Activated naive CD4-positive, alpha-beta T cell treated with anti-CD3 and anti-CD28 coated beads, Interleukin-2, amount 10 ng/mL, durations not matched to agents 7 days and 5 days (primary cell): ENCODE measurements around the gene BICDL1.
"Not testable (repeated sequence)": the region's sequence is repeated elsewhere in the genome, so short reads cannot be mapped to it uniquely, and the experiment has no call there.

ENCODE experiments used
- CTCF ChIA-PET: fragments of 350-600 bp; sonication (Branson Sonifier 250); formaldehyde crosslinking; loops from one replicate; lab custom pipeline; 2021; ENCODE audit warnings: antibody characterized with exemption; lab: Charles Lee
- DNase-seq: peaks from one replicate; pipeline ENCODE4 v3.0.0-alpha.2; 2020
- H3K27ac Mint-ChIP-seq: one replicate; pipeline ENCODE4 v1.8.0; 2021; ENCODE audit warnings: mild to moderate bottlenecking, moderate library complexity, mixed read lengths
- H3K27me3 Mint-ChIP-seq: one replicate; pipeline ENCODE4 v1.8.0; 2021; ENCODE audit warnings: mild to moderate bottlenecking, mixed read lengths
- H3K36me3 Mint-ChIP-seq: one replicate; pipeline ENCODE4 v1.8.0; 2021; ENCODE audit warnings: mixed read lengths
- H3K4me1 Mint-ChIP-seq: one replicate; pipeline ENCODE4 v1.8.0; 2021; ENCODE audit warnings: mixed read lengths
- H3K4me3 Mint-ChIP-seq: one replicate; pipeline ENCODE4 v1.8.0; 2021; ENCODE audit warnings: mild to moderate bottlenecking, moderate library complexity, mixed read lengths
- H3K9me3 Mint-ChIP-seq: one replicate; pipeline ENCODE4 v1.8.0; 2021; ENCODE audit warnings: mixed read lengths

The BICDL1 gene, protein sequence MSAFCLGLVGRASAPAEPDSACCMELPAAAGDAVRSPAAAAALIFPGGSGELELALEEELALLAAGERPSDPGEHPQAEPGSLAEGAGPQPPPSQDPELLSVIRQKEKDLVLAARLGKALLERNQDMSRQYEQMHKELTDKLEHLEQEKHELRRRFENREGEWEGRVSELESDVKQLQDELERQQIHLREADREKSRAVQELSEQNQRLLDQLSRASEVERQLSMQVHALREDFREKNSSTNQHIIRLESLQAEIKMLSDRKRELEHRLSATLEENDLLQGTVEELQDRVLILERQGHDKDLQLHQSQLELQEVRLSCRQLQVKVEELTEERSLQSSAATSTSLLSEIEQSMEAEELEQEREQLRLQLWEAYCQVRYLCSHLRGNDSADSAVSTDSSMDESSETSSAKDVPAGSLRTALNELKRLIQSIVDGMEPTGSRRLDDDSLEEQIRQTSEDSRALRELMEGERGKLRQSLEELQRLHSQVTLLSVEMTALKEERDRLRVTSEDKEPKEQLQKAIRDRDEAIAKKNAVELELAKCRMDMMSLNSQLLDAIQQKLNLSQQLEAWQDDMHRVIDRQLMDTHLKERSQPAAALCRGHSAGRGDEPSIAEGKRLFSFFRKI

DNA sequence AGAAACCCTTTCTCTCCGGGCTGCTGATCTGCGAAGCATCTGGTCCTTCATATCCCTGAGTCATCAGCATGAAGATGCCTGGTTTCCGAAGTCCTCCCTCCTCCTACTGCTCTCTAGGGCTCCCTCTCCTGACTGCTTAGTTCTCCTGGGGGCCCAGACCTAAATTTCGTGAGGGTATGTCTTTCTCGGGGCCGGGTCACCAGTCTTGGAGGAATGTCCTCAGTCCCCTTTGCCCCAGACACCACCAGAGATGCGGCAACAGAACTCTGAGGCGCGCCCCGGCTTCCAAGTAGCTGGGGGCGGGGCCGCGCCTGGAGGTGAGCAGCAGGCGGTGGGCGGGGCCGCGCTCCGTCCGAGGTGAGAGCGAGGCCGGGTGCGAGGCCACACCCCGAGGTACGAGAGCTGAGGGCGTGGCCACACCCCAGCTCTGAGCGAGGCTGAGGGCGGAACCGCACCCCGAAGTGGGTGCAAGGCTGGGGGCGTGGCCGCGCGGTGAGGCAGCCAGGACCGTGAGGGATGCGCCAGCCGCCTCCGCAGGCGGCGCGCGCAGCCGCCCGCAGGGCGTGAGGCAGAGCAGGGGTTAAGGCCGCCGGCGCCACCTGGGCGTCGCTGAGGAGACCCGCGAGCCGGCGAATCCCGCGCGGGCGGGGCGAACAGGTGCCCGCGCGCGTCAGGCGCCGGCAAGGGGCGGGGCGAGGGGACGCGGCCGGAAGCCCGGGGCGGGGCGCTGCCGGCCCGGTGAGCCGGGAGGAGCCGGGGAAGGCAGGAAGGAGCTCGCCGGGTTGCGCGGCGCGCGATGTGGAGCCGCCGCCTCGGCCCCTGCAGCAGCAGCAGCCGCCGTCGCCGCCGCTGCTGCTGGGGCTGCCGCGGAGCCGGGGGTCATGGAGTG is at the start of gene BICDL1:
TSS of gene BICDL1 (plus strand) at position 765 of the 889 bp plus-strand sequence. CDS start 633 bp downstream, outside the sequence.
- CTCF ChIA-PET = interaction anchor here (0.7 to 2.4 kb wide), 10 partner anchors 9 to 98 kb away, joined by 3 to 13 read pairs (median 3); no protein-coding TSS in a partner anchor
- peaks cover 6% of the 10 kb centered on the region for H3K27me3 Mint-ChIP-seq
- DNase-seq = peak; percentile 98
- no peaks in the 10 kb centered on the region for H3K9me3 Mint-ChIP-seq
- peaks cover 40% of the 10 kb centered on the region for H3K4me1 Mint-ChIP-seq
- peak within 1 kb of the TSS; percentile 85 for H3K4me3 Mint-ChIP-seq
- H3K36me3 Mint-ChIP-seq = peaks cover 17% of the 10 kb centered on the region
- peak within 1 kb of the TSS; percentile 86 for H3K27ac Mint-ChIP-seq

DNA sequence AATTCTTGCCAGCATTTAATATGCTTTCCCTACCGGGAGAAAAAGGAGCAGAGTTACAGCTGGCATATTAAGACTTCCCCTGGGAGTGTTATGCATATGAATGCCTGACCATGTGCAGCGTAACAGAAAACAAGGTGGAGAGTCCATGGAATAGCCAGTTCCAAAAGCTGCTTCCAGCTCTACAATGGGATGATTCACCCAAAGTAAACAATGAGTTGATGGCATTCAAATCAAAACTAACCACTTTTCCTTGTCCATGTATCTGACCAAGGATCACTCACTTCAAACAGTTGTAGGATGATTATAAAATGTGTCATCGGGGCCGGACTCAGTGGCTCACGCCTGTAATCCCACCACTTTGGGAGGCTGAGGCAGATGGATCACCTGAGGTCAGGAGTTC is 48.1 kb upstream of the BICDL1 start:
- CTCF ChIA-PET = interaction anchor here (0.9 to 1.1 kb wide), 5 partner anchors 8 to 140 kb away, joined by 3 to 5 read pairs (median 3); no protein-coding TSS in a partner anchor
- Mint-ChIP-seq H3K4me1 (no peaks in the 10 kb centered on the region), H3K9me3 (no peaks in the 10 kb centered on the region), H3K36me3 (no peaks in the 10 kb centered on the region), H3K27me3 (peaks cover 22% of the 10 kb centered on the region), H3K4me3 (no peak overlapping the region), H3K27ac (no peak overlapping the region)
- DNase-seq = no peak

DNA sequence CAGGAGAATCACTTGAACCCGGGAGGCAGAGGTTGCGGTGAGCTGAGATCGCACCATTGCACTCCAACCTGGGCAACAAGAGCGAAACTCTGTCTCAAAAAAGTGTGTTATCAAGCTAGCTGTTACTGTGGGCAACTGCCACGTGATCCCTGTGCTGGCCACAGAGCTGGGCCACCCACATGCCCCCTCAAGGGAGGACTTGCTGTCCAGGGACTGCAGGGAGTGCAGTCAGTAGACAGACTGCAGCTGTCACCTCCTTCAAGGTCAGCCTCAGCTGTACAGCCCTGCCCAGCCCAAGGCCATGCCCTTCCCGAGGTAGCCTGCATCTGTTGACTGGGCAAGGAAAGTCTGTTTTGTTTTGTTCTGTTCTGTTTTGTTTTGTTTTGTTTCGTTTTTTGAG is 46.6 kb upstream of the BICDL1 start:
- Mint-ChIP-seq H3K4me3 (no peak overlapping the region), H3K4me1 (no peaks in the 10 kb centered on the region), H3K27ac (no peak overlapping the region), H3K36me3 (no peaks in the 10 kb centered on the region), H3K27me3 (peaks cover 10% of the 10 kb centered on the region), H3K9me3 (no peaks in the 10 kb centered on the region)
- CTCF ChIA-PET = no interaction called here
- DNase-seq = no peak

DNA sequence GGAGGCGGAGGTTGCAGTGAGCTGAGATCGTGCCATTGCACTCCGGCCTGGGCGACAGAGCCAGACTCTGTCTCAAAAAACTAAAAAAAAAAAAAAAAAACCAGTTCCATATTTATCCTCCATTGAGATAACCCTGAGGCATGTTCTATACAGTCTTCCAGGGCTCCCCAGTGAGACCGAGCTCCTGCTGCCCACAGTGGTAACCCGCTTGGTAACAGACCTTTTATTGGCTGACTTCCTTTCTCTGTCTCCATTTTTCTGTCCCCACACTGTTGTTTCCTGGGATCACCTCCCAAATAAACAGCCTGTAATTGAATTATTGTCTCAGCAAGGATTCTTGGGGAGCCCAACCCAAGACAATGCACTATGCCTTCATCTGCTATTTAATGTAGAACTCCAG is 42.8 kb upstream of the BICDL1 start:
- Mint-ChIP-seq H3K4me1 (no peaks in the 10 kb centered on the region), H3K9me3 (no peaks in the 10 kb centered on the region), H3K36me3 (no peaks in the 10 kb centered on the region), H3K27ac (no peak overlapping the region), H3K27me3 (no peaks in the 10 kb centered on the region), H3K4me3 (no peak overlapping the region)
- DNase-seq = no peak
- CTCF ChIA-PET = no interaction called here

DNA sequence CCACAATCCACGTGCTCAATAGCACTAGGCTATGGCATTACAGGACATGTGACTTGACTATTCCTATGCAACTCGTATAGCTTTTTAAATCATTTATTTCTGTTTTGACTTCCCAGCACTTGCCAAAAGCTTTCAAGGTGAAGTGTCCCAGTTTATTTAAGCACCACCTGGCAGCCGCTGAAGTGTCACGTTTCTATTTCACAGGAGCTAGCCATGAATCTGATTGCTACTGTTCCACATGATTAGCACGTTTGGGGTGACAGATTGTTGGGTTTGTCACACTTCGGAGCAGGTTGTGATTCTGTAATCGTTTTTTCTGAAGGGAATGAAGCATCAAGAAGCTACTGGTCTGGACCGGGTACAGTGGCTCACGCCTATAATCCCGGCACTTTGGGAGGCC is 39.9 kb upstream of the BICDL1 start:
- no peak overlapping the region for H3K4me3 Mint-ChIP-seq
- peaks cover 4% of the 10 kb centered on the region for H3K27me3 Mint-ChIP-seq
- DNase-seq = no peak
- no peak overlapping the region for H3K27ac Mint-ChIP-seq
- no peaks in the 10 kb centered on the region for H3K4me1 Mint-ChIP-seq
- H3K9me3 Mint-ChIP-seq = no peaks in the 10 kb centered on the region
- no peaks in the 10 kb centered on the region for H3K36me3 Mint-ChIP-seq
- CTCF ChIA-PET = interaction anchor here (1.2 kb wide), 1 partner anchor 9 kb away, joined by 4 read pairs; no protein-coding TSS in a partner anchor

DNA sequence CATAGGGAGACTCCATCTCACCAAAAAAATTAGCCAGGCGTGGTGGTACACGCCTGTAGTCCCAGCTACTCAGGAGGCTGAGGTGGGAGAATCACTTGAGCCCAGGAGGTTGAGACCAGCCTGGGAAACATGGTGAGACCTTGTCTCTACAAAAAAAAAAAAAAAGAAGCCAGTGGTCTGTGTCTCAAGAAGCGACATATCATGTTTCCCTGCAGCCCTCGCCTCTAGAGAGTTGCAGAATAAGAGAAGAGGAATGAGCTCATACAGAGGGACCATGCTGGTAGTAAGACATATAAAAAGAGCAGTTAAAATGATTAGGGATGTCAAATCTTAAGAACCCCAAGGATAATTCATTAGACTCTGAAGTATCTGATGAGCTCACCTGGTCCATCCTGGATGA is 39.4 kb upstream of the BICDL1 start:
- DNase-seq = no peak
- Mint-ChIP-seq H3K27ac (no peak overlapping the region), H3K36me3 (no peaks in the 10 kb centered on the region), H3K27me3 (peaks cover 4% of the 10 kb centered on the region), H3K4me1 (no peaks in the 10 kb centered on the region), H3K9me3 (no peaks in the 10 kb centered on the region), H3K4me3 (no peak overlapping the region)
- CTCF ChIA-PET = interaction anchor here (0.5 to 1.2 kb wide), 2 partner anchors 9 to 139 kb away, joined by 3 to 4 read pairs; no protein-coding TSS in a partner anchor

DNA sequence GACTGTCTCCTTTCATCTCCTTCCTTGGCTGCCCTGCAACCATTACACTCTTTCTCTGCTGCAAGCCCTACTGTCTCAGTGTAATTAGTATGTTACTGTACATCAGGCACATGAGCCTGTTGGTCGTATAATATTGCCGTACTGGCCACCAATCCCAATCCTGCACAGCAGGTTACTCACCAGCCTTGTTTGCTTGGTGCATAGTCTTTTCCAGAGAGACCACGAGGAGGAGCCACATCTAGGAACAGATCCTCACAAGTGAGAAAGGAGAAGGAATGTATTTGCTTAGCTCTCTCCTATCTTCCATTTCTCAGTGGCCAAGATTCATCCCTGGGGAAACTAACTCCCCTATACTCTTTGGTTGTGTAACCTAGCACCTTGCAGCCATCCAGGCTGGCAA is 33.0 kb upstream of the BICDL1 start:
- no peak for DNase-seq
- CTCF ChIA-PET = no interaction called here
- Mint-ChIP-seq H3K36me3 (peaks cover 2% of the 10 kb centered on the region), H3K27me3 (peaks cover 11% of the 10 kb centered on the region), H3K4me1 (no peaks in the 10 kb centered on the region), H3K9me3 (peaks cover 24% of the 10 kb centered on the region), H3K4me3 (no peak overlapping the region), H3K27ac (no peak overlapping the region)

DNA sequence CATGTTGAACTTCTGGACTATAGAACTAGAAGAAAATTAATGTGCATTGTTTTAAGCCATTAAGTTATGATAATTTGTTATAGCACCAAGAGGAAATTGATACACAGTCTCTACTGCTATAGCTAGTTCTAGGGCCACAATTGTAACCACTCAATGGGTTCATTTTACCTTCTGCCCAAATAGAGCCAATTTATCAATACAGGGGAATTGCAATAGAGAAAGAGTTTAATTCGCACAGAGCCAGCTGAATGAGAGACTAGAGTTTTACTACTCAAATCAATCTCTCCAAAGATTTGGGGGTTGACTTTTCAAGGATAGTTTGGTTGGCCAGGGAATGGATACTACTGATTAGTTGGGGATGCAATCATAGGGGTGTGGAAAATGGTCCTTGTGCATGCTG is 31.9 kb upstream of the BICDL1 start:
- CTCF ChIA-PET = no interaction called here

DNA sequence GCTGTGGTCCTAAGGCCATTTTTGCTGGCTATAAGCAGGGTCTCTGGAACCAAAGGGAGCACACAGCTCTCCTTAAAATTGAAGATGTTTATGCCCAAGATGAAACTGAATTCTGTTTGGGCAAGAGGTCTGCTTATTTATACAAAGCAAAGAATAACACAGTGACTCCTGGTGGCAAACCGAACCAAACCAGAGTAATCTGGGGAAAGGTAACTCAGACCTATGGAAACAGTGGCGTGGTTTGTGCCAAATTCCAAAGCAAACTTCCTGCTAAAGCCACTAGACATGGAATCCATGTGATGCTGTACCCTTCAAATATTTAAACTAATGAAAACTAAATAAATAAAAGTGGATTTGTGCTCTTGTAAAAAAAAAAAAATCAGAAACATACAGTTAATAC is 29.6 kb upstream of the BICDL1 start:
- Mint-ChIP-seq H3K4me3 (no peak overlapping the region), H3K4me1 (peaks cover 2% of the 10 kb centered on the region), H3K27ac (no peak overlapping the region), H3K27me3 (peaks cover 11% of the 10 kb centered on the region), H3K36me3 (peaks cover 2% of the 10 kb centered on the region), H3K9me3 (peaks cover 24% of the 10 kb centered on the region)
- no peak for DNase-seq
- CTCF ChIA-PET = interaction anchor here (1.7 kb wide), 1 partner anchor 9 kb away, joined by 3 read pairs; no protein-coding TSS in a partner anchor

More for the DNA sequence above, 31.9 kb upstream of the BICDL1 start:
- Mint-ChIP-seq H3K4me1 (no peaks in the 10 kb centered on the region), H3K27me3 (peaks cover 12% of the 10 kb centered on the region), H3K36me3 (peaks cover 2% of the 10 kb centered on the region), H3K27ac (no peak overlapping the region), H3K4me3 (no peak overlapping the region), H3K9me3 (peaks cover 24% of the 10 kb centered on the region)
- no peak for DNase-seq

DNA sequence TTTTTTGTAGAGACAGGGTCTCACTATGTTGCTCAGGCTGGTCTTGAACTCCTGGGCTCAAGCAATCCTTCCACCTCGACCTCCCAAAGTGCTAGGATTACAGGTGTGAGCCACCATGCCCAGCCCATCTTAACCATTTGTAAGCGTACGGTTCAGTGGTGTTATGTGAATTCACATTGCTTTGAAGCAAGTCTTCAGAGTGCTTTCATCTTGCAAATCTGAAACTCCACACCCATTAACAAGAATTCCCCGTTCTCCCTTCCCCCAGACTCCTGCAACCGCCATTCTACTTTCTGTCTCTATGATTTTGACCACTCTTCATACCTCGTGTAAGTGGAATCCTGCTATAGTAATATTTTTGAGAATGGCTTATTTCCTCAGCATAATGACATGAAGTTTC is 24.9 kb upstream of the BICDL1 start:
- no peak overlapping the region for H3K27ac Mint-ChIP-seq
- no peak overlapping the region for H3K4me3 Mint-ChIP-seq
- H3K4me1 Mint-ChIP-seq = peaks cover 2% of the 10 kb centered on the region
- H3K36me3 Mint-ChIP-seq = no peaks in the 10 kb centered on the region
- CTCF ChIA-PET = no interaction called here
- no peaks in the 10 kb centered on the region for H3K9me3 Mint-ChIP-seq
- H3K27me3 Mint-ChIP-seq = peaks cover 9% of the 10 kb centered on the region
- DNase-seq = no peak

DNA sequence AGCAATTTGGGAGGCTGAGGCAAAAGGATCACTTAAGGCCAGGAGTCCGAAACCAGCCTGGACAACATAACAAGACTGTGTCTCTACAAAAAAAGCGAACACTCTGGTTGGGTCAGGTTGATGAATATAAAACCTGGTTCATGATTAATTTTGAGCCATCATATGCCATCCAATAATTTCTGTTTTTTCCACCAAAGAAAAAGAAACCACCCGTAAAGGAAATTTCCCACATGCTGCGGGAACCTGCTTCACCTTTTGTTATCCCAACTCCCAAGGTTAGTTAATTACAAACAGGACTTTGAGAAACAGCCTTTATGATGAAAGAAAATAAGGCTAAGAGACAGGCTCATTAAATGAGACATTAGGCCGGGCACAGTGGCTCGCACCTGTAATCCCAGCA is 24.1 kb upstream of the BICDL1 start:
- Mint-ChIP-seq H3K4me1 (peaks cover 2% of the 10 kb centered on the region), H3K27me3 (peaks cover 9% of the 10 kb centered on the region), H3K4me3 (no peak overlapping the region), H3K27ac (no peak overlapping the region), H3K9me3 (no peaks in the 10 kb centered on the region), H3K36me3 (no peaks in the 10 kb centered on the region)
- CTCF ChIA-PET = no interaction called here
- DNase-seq = no peak

DNA sequence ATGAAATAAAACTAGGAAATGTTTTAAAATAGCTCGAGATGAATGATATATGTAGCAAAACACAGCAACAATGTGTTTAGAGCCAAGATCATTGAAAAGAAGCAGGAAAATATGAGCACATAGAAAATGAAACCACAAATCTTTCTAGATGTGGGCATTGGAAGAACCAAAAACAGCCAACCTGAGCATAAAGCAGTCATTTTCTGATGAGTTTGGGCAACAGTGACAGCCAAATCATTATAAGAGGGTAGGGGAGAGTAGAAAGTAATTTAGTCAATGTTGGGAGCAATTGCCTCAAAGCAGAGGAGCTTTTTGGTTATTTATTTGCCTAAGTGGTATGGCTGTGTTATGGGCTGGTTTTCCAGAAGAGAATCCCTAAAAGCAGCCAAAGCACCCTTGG is 8.8 kb upstream of the BICDL1 start:
- H3K27ac Mint-ChIP-seq = no peak overlapping the region
- H3K27me3 Mint-ChIP-seq = peaks cover 12% of the 10 kb centered on the region
- DNase-seq = no peak
- CTCF ChIA-PET = interaction anchor here (1.0 to 1.4 kb wide), 3 partner anchors 8 to 51 kb away, joined by 3 read pairs; partner anchors contain the start of gene BICDL1
- H3K9me3 Mint-ChIP-seq = no peaks in the 10 kb centered on the region
- no peaks in the 10 kb centered on the region for H3K36me3 Mint-ChIP-seq
- no peak overlapping the region for H3K4me3 Mint-ChIP-seq
- peaks cover 8% of the 10 kb centered on the region for H3K4me1 Mint-ChIP-seq

DNA sequence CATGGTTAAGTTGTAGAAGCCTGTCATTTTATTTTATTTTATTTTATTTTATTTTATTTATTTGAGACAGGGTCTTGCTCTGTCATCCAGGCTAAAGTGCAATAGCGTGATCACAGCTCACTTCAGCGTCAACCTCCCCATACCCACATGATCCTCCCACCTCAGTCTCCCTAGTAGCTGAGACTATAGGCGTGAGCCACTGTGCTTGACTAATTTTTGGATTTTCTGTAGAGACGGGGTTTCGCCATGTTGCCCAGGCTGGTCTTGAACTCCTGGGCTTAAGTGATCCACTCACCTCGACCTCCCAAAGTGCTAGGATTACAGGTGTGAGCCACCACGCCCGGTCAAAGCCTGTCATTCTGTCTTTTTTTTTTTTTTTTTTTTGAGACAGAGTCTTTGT is 8.3 kb upstream of the BICDL1 start:
- not testable (repeated sequence) for H3K27ac Mint-ChIP-seq, H3K4me3 Mint-ChIP-seq, DNase-seq, H3K9me3 Mint-ChIP-seq, H3K27me3 Mint-ChIP-seq, H3K36me3 Mint-ChIP-seq, H3K4me1 Mint-ChIP-seq
- CTCF ChIA-PET = interaction anchor here (1.3 to 1.4 kb wide), 2 partner anchors 14 to 51 kb away, joined by 3 read pairs; no protein-coding TSS in a partner anchor

DNA sequence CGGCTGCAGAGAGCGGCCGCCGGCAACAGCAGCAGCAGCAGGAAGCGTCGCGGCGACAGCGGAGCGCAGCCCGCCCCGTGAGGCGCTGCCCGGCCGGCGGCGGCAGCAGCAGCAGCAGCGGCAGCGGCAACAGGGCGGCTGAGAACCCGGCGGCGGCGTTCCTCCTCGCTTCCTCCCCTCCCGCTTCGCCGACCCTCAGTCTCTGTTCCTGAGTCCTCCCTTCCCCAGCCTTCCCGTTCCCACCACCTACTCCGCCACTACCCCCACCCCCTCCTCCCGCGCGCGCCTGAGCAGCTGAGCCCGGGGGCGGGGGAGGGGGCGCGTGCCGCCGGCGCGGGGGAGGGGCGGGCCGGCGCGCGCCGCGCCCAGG is 310 bp downstream of the BICDL1 start:
- CTCF ChIA-PET = interaction anchor here (0.9 to 2.4 kb wide), 6 partner anchors 9 to 98 kb away, joined by 3 to 13 read pairs (median 3); no protein-coding TSS in a partner anchor
- H3K27me3 Mint-ChIP-seq = peaks cover 6% of the 10 kb centered on the region
- peaks cover 40% of the 10 kb centered on the region for H3K4me1 Mint-ChIP-seq
- peaks cover 22% of the 10 kb centered on the region for H3K36me3 Mint-ChIP-seq
- H3K4me3 Mint-ChIP-seq = peak overlapping the region; percentile 76
- H3K27ac Mint-ChIP-seq = peak overlapping the region; percentile 83
- no peak for DNase-seq
- no peaks in the 10 kb centered on the region for H3K9me3 Mint-ChIP-seq
